Endometrial microvascular endothelial cells (primary cell): ENCODE results near the gene GNAZ. TPM values are rescaled to one million over a fixed set of nuclear protein-coding genes. Genes with fewer than 3 reads are reported as not detected.

ENCODE experiments used
- in situ Hi-C: cut with HindIII; loops from 2 replicates; pipeline ENCODE4 v1.10.0; 2017; ENCODE audit warnings: low sequenced_read_pairs, low pct_unique_long_range_greater_than_20kb; ENCODE audit errors: inconsistent ontology term
- total RNA-seq: library from RNA; depleted of rRNA; stranded (reverse); fragments of >200 nt; gene quantifications from one replicate; pipeline ENCODE4 v1.2.3, GENCODE V29; 2015; ENCODE audit errors: inconsistent ontology term

Gene GNAZ
- total RNA-seq, 1 donor from 2014 or later: not detected

GRCh38 chr22:23113067-23113846 lies 42.9 kb downstream of the GNAZ start:
- in situ Hi-C loops: no loop called here

DNA sequence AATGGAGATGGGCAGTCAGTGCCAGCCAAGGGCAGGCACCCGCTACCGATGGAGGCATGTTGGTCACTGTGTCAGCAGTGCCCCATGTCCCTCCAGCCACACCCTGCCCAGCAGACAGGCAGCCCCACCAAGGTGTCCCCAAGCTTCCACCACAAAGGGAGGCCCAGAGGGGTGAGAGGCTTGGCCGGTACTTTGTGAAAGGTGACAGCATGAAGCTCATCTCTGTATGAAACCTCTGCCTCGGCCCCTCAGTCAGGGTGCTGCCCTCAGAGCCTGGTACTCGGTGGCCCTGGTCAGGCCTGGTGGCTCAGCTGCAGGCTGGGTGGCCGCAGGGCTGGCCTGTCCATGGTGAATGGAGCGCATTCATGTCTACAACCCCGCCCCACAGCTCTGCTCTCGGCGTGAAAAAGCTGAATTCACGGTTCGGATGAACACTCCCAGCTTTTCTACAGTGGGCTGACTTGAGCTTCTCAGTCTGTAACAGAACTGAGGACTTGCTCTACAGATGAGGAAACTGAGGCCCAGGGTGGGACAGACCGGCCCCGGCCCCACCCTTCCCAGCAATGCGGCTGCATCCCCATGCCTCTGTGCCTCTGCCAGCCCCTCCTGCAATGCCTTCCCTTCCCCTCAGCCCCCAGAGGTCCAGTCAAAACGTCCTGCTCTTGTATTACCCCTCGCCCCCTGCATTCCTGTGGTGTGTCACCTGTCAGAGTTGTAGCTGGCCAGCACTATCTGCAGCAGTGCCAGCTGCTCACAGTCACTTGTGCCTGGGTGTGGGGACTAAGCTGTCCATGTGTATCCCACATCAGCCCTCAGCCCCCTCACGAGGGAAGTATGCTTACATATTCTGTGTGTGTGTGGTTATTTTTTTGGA lies 43.8 kb downstream of the GNAZ start:
- in situ Hi-C loops: no loop called here

GRCh38 chr22:23114721-23115020 lies 44.4 kb downstream of the GNAZ start:
- in situ Hi-C loops: no loop called here

- in situ Hi-C loops: no loop called here
Observed at GRCh38 chr22:23115369-23115768, 45.0 kb downstream of the GNAZ start.

DNA sequence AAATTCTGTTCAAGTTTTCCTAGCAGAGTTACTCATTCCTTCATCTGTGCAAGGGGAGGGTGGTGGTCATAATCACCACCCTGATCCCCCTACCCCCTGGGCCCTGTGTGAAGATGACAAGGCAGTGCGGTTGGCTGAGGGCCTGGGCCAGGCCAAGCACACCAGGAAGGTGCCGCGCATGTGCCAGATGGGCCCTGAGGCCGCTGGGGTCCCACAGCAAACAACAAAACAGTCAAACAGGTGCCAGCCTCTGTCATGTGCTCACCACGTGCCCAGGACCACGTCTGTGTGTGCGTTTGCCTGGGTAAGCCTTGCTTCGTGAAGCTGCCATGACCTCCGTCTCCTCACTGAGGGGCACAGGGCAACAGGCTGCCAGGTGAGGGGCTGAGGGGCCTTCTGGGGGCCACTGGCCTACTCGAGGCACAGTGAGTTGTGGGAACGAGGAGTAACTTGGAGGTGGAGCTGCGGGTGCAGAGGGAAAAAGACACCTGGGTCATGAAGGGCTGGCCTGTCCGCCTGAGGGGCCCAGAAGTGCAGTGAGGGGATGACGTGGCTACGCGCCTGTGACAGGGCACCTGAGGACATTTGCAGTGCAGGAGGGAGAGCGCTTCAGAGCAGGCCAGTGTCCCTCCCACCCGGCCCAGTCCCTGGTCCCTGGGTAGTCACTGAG lies 45.6 kb downstream of the GNAZ start:
- in situ Hi-C loops: no loop called here

- in situ Hi-C loops: no loop called here
Observed at GRCh38 chr22:23116506-23117263, 46.4 kb downstream of the GNAZ start.

DNA sequence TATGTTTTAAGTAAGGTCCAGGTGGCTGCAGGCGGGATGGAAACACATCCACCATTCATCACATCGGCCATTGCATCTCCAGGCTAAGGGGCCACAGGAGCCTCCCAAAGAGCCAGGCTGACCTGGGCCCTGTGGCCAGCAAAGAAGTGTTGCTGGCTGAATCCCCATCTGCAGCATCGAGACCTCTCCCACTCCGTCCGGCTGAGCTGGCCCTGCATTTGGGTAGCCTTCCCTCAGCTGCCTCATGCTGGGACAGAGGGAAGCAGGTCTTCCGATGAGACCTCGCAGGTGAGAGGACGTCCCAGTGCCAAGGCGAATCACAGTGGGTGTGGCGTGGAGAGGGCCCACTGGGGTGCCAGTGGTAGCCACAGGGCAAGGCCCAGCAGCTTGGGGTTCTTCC lies 47.0 kb downstream of the GNAZ start:
- in situ Hi-C loops: no loop called here

GRCh38 chr22:23117891-23118646 lies 47.8 kb downstream of the GNAZ start:
- in situ Hi-C loops: no loop called here

DNA sequence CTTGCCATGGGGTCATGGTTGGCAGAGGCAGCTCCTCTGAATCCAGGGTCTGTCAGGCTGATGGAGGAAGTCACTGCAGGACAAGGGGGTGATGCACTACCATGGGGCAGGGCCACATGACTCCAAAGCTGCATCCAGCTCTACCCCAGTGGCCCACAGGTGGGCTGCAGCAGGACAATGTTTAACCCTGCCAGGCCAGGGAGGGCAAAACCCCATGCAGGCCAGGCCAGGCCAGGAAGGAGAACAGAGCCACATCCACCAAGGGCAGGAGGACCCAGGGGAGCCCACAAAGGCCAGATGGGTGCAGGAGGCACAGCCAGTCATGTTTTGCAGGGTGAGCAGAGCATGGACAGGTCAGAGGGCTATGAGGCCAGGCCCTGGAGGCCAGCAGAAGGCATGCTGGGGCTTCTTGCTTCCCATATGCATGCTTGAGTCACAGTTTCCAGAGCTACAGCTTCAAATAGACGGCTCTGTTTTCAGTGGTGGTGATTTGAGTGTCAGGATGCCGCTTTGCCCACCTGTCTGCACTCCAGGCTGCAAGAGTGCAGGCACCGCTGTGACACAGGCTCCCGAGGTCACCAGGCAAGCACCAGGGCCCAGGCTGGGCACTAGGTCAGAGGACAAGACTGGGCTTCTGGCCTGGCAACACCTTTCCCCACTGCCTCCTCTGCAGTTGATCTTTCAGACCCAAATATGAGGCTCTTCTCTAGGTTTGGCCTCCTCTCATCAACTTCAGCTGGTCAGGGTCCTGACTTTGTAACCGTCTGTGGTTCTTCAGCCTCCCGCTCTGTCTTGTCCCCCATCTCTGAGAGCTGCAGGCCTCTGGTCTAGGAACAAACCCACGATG lies 48.6 kb downstream of the GNAZ start:
- in situ Hi-C loops: no loop called here

DNA sequence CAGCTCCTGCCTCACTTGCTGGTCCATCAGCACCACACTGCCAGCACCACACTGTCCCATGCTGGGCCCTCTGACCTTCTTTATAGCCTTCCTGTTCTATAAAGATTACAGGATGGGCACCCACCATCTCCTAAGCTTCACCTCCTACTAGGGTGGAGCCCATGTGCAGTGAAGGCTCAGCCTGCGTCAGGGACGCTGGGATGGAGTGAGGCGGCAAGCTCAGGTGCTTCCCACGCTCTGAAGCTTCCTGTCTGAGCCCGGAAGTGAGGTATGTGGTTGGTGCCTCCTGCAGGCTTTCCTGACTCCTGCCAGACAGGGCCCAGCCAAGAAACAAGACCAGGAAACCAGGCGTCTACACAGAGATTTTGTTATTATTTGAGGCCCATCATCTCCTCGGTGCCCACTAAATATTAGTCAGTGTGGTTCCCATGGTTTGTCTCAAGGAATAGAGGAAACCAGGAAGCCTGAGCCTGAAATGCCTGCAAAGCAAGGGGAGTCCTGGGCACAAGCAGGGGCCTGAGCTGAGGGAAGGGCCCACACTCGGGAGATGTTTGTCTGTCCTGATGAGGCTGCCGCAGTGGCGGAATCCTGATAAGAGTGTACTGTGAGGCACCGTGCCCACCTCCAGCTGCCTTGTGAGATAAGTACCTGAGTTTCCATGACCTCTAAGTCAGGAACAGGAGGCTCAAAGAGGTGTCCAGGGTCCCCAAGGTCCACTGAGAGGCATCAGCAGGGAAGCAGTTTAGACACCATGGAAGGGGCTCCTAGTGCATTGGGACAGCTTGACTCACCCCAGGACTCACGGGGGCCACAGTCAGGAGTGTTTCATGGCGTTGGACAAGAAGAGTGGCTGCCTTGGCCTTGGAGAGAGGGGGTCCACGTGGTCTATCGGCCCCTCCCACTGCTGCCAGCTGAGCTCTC lies 49.4 kb downstream of the GNAZ start:
- in situ Hi-C loops: no loop called here

DNA sequence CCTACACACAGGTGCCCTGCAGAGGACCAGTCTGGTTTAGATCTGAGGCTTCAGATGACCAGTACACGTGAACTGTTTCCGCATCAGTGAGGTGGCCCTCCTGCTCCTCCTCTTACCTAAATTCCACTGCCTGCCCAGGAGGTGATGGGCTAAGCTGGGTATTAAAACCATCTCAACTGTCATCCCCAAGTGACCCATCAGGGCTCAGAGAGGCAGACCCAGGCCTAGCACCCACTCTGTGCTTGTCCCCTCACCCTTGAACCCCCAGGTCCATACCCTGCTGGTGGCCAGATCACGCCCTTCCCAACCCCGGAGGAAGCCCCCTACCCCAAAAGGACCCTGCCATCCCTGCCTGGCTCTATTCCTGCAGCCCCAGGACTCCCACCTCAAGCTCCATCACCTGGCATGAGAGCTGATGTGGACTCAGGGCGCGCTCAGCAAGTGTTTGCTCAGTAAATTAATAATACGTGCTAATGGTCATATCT lies 50.1 kb downstream of the GNAZ start:
- in situ Hi-C loops: no loop called here

GRCh38 chr22:23121000-23121421 lies 50.7 kb downstream of the GNAZ start:
- in situ Hi-C loops: no loop called here

DNA sequence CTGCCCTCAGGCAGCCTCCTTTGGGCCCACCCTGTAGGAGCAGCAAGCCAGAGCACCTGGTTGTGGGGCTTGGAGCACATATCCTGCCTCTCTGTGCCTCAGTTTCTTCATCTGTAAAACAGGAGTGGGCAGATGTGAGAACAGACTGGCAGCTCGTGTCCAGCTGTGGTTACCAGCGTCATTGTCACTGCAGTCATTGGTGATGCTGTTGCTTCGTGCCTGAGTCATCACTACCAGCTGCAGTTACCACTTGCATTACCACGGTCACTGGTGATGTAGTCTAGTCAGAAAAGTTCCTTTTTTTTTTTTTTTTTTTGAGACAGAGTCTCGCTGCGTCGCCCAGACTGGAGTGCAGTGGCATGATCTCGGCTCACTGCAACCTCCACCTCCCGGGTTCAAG lies 51.1 kb downstream of the GNAZ start:
- in situ Hi-C loops: no loop called here

GRCh38 chr22:23122216-23122957 lies 52.1 kb downstream of the GNAZ start:
- in situ Hi-C loops: no loop called here

GRCh38 chr22:23122992-23123803 lies 52.9 kb downstream of the GNAZ start:
- in situ Hi-C loops: no loop called here
